ENCODE data around the gene RTEL1.

Gene RTEL1

GRCh38 chr20:63742381-63743024, 84.4 kb downstream of the RTEL1 start:
- no peak for ATAC-seq
- TF ChIP-seq PATZ1 (CRISPR knock-in tag; IDR thresholded peaks at IDR 0.05; ENCODE audit: borderline replicate concordance) (no peak), ARNTL (CRISPR knock-in tag; IDR thresholded peaks at IDR 0.05; ENCODE audit: borderline replicate concordance, low read depth) (no peak), ZNF565 (CRISPR knock-in tag; conservative IDR thresholded peaks at IDR 0.05; ENCODE audit: low read depth) (no peak), SNAI2 (CRISPR knock-in tag; IDR thresholded peaks at IDR 0.05) (no peak), ZNF70 (CRISPR knock-in tag; IDR thresholded peaks at IDR 0.05) (no peak), TSHZ2 (CRISPR knock-in tag; IDR thresholded peaks at IDR 0.05) (no peak), PPARA (CRISPR knock-in tag; IDR thresholded peaks at IDR 0.05; ENCODE audit: borderline replicate concordance) (no peak), ZNF8 (CRISPR knock-in tag; IDR thresholded peaks at IDR 0.05) (no peak), ZFP3 (CRISPR knock-in tag; IDR thresholded peaks at IDR 0.05) (no peak), CSRNP3 (CRISPR knock-in tag; IDR thresholded peaks at IDR 0.05) (no peak), ISL1 (CRISPR knock-in tag; IDR thresholded peaks at IDR 0.05) (no peak)

- TF ChIP-seq SNAI2 (CRISPR knock-in tag; IDR thresholded peaks at IDR 0.05) (no peak), ZFP30 (CRISPR knock-in tag; IDR thresholded peaks at IDR 0.05) (no peak), GLIS3 (CRISPR knock-in tag; IDR thresholded peaks at IDR 0.05) (no peak), ZNF8 (CRISPR knock-in tag; IDR thresholded peaks at IDR 0.05) (no peak), ISL1 (CRISPR knock-in tag; IDR thresholded peaks at IDR 0.05) (no peak), TSHZ2 (CRISPR knock-in tag; IDR thresholded peaks at IDR 0.05) (no peak), TCF4 (CRISPR knock-in tag; IDR thresholded peaks at IDR 0.05; ENCODE audit: borderline replicate concordance) (no peak), TOX (CRISPR knock-in tag; IDR thresholded peaks at IDR 0.05; ENCODE audit: borderline replicate concordance) (no peak), PPARA (CRISPR knock-in tag; IDR thresholded peaks at IDR 0.05; ENCODE audit: borderline replicate concordance) (no peak), BACH2 (CRISPR knock-in tag; IDR thresholded peaks at IDR 0.05; ENCODE audit: borderline replicate concordance) (no peak), POU6F1 (CRISPR knock-in tag; IDR thresholded peaks at IDR 0.05; ENCODE audit: borderline replicate concordance, low read depth) (no peak), RARB (CRISPR knock-in tag; IDR thresholded peaks at IDR 0.05) (no peak), PATZ1 (CRISPR knock-in tag; IDR thresholded peaks at IDR 0.05; ENCODE audit: borderline replicate concordance) (no peak), ZNF565 (CRISPR knock-in tag; conservative IDR thresholded peaks at IDR 0.05; ENCODE audit: low read depth) (no peak), CSDC2 (CRISPR knock-in tag; IDR thresholded peaks at IDR 0.05) (no peak), CREB5 (CRISPR knock-in tag; IDR thresholded peaks at IDR 0.05; ENCODE audit: low read depth) (no peak), ZFP3 (CRISPR knock-in tag; IDR thresholded peaks at IDR 0.05) (no peak)
Observed at GRCh38 chr20:63743210-63743970, 85.3 kb downstream of the RTEL1 start.

More at GRCh38 chr20:63743210-63743970, 85.3 kb downstream of the RTEL1 start:
- no peak for ATAC-seq

Data from SK-N-SH treated with all-trans-retinoic acid at 6 μM for 48 hours (cell line).